HEK293 (cell line): ENCODE data around the gene HRK.
A peak's percentile ranks its signal among the peaks of the same experiment; 100 is the strongest.

Source experiments
- CTCF ChIA-PET: fragments of 350-600 bp; formaldehyde crosslinking; extraction: SDS; loops from one replicate; lab custom pipeline; 2021; ENCODE audit warnings: antibody characterized with exemption; lab: Yijun Ruan, JAX
- POLR2A ChIA-PET: fragments of 300-600 bp; formaldehyde crosslinking; extraction: SDS; loops from one replicate; lab custom pipeline; 2020; ENCODE audit warnings: antibody characterized with exemption, inconsistent platforms; lab: Yijun Ruan, JAX
- H3K27ac ChIP-seq: fragments of 200-500 bp; sonication (Bioruptor generic); 2 replicates; pipeline ENCODE4 v1.5.1; 2014; ENCODE audit warnings: low read depth, low read length, control low read depth, inconsistent platforms; ENCODE audit errors: extremely low read depth
- H3K36me3 ChIP-seq, 2 experiments: fragments of 200-500 bp in 1 of 2; sonication (Bioruptor generic) in 1 of 2; 1 replicate in 1 of 2; 2 replicates in 1 of 2; pipeline ENCODE4 v1.5.1; 2014 to 2017; ENCODE audit warnings: inconsistent platforms in 2 of 2, low read length in 2 of 2; ENCODE audit not compliant: control insufficient read depth in 2 of 2, insufficient read depth in 1 of 2
- H3K4me1 ChIP-seq: fragments of 200-500 bp; sonication (Bioruptor generic); 2 replicates; pipeline ENCODE4 v1.5.1; 2014; ENCODE audit warnings: mild to moderate bottlenecking, low read length, inconsistent platforms; ENCODE audit not compliant: control insufficient read depth, insufficient read depth
- H3K4me3 ChIP-seq: 2 replicates; pipeline ENCODE4 v1.5.1; 2011; ENCODE audit warnings: low read depth, mild to moderate bottlenecking, control low read depth, low read length, moderate library complexity
- H3K9me3 ChIP-seq: fragments of 200-500 bp; sonication (Bioruptor generic); 2 replicates; pipeline ENCODE4 v1.5.1; 2014; ENCODE audit warnings: low read depth, low read length, inconsistent platforms; ENCODE audit not compliant: control insufficient read depth, insufficient read depth
- BCL11B ChIP-seq: fragments of 450-650 bp; formaldehyde crosslinking; IDR thresholded peaks from 2 replicates; pipeline ENCODE4 v1.5.1; 2016; ENCODE audit warnings: low read depth, missing biosample characterization, missing genetic modification characterization
- ZNF121 ChIP-seq: fragments of 450-650 bp; formaldehyde crosslinking; IDR thresholded peaks from 2 replicates; pipeline ENCODE4 v1.5.1; 2016; ENCODE audit warnings: missing biosample characterization, missing genetic modification characterization
- ZNF2 ChIP-seq: fragments of 450-650 bp; formaldehyde crosslinking; IDR thresholded peaks from 2 replicates; pipeline ENCODE4 v1.5.1; 2016; ENCODE audit warnings: missing biosample characterization, missing genetic modification characterization
- ZNF324 ChIP-seq: fragments of 450-650 bp; formaldehyde crosslinking; IDR thresholded peaks from 2 replicates; pipeline ENCODE4 v1.5.1; 2016; ENCODE audit warnings: missing biosample characterization, missing genetic modification characterization
- ZNF366 ChIP-seq: fragments of 450-650 bp; formaldehyde crosslinking; conservative IDR thresholded peaks from 2 replicates; pipeline ENCODE4 v1.5.1; 2016; ENCODE audit warnings: missing biosample characterization, missing genetic modification characterization
- ZNF404 ChIP-seq: fragments of 450-650 bp; formaldehyde crosslinking; IDR thresholded peaks from 2 replicates; pipeline ENCODE4 v1.5.1; 2017; ENCODE audit warnings: missing biosample characterization, missing genetic modification characterization
- ZNF423 ChIP-seq: fragments of 450-650 bp; formaldehyde crosslinking; IDR thresholded peaks from 2 replicates; pipeline ENCODE4 v1.5.1; 2016; ENCODE audit warnings: missing biosample characterization, missing genetic modification characterization
- ZNF558 ChIP-seq: fragments of 450-650 bp; formaldehyde crosslinking; IDR thresholded peaks from 2 replicates; pipeline ENCODE4 v1.5.1; 2016; ENCODE audit warnings: missing biosample characterization, missing genetic modification characterization
- ZNF660 ChIP-seq: fragments of 450-650 bp; IDR thresholded peaks from 2 replicates; pipeline ENCODE4 v1.5.1; 2018; ENCODE audit warnings: missing biosample characterization, mild to moderate bottlenecking, missing genetic modification characterization
- TF ChIP-seq, protein P1 (sequence below): fragments of 450-650 bp; formaldehyde crosslinking; IDR thresholded peaks from 2 replicates; pipeline ENCODE4 v1.5.1; 2016; ENCODE audit warnings: missing biosample characterization, missing genetic modification characterization
- TF ChIP-seq, protein P2 (sequence below): fragments of 450-650 bp; formaldehyde crosslinking; IDR thresholded peaks from 2 replicates; pipeline ENCODE4 v1.5.1; 2016; ENCODE audit warnings: missing biosample characterization, missing genetic modification characterization
- TF ChIP-seq, protein P3 (sequence below): fragments of 450-650 bp; formaldehyde crosslinking; IDR thresholded peaks from 2 replicates; pipeline ENCODE4 v1.5.1; 2016; ENCODE audit warnings: missing biosample characterization, missing genetic modification characterization, borderline replicate concordance

The HRK gene

DNA sequence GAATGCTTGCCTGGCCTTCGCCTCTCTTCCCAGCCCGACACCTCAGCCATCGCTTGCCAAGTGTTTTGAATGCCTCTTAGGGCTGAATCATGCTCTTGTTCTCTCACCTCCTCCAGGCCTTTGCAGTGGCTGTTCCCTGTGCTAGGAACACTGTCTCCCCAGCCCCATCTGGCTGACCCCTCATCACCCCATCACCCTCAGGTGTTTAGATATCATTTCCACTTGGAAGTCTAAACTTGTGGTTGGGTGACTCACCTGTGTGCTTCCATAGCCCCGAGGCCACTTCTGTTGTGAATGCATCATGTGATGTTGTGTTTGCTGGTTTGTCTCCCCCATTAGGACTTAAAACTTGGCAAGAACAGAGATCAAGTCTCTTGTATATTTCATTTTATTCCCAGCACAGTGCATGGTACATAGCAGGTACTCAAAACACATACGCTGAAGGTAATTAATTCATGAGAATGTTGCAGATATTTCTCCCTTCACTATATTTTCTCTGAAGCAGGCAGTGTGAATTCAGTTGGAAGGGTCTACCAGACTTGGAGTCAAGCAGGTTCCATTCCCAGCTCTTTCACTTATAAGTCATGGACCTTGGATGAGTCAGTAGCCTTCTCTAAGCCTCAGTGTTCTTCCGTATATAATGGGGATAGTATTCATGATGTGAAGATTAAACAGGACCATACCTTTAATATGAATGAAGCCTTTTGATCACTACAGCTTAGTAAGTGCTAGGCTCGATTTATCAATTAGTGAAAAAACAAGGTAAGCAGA is 67.8 kb downstream of the HRK start:
- H3K27ac ChIP-seq = no peak overlapping the region
- no peak for TF ChIP-seq ZNF423 (tag by site-specific recombination)
- TF ChIP-seq ZNF2 (tag by site-specific recombination) = no peak
- TF ChIP-seq ZNF366 (tag by site-specific recombination) = peak; percentile 79
- no peak for TF ChIP-seq ZNF558 (tag by site-specific recombination)
- no peak for TF ChIP-seq ZNF324 (tag by site-specific recombination)
- TF ChIP-seq BCL11B = no peak
- TF ChIP-seq, protein P1, sequence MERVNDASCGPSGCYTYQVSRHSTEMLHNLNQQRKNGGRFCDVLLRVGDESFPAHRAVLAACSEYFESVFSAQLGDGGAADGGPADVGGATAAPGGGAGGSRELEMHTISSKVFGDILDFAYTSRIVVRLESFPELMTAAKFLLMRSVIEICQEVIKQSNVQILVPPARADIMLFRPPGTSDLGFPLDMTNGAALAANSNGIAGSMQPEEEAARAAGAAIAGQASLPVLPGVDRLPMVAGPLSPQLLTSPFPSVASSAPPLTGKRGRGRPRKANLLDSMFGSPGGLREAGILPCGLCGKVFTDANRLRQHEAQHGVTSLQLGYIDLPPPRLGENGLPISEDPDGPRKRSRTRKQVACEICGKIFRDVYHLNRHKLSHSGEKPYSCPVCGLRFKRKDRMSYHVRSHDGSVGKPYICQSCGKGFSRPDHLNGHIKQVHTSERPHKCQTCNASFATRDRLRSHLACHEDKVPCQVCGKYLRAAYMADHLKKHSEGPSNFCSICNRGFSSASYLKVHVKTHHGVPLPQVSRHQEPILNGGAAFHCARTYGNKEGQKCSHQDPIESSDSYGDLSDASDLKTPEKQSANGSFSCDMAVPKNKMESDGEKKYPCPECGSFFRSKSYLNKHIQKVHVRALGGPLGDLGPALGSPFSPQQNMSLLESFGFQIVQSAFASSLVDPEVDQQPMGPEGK (tag by site-specific recombination) = 0 out of 2 replicates have a peak, but pooled peaks have one; percentile 28
- TF ChIP-seq ZNF660 (tag by site-specific recombination) = no peak
- POLR2A ChIA-PET = no interaction called here
- CTCF ChIA-PET = no interaction called here
- no peaks in the 10 kb centered on the region for H3K9me3 ChIP-seq
- H3K4me1 ChIP-seq = 0 out of 2 replicates have a peak, but pooled peaks cover under 1% of the 10 kb centered on the region
- H3K36me3 ChIP-seq = no peaks in the 10 kb centered on the region
- H3K4me3 ChIP-seq = no peak overlapping the region

DNA sequence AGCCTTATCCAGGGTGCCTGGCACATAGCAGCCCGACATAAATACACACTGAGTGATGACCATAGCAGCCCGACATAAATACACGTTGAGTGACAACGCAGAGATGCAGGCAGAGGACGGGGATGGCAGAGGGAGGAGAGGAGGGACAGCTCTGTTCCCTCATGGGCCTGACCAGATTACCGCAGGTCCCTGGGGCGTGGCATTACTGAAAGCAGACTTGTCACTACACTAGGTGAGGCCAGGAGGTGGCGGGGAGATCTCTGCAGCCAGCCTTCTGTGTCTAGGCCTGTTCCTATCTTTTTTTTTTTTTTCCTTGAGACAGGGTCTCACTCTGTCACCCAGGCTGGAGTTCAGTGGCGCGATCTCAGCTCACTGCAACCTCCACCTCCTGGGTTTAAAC is 69.0 kb downstream of the HRK start:
- H3K27ac ChIP-seq = no peak overlapping the region
- ChIA-PET CTCF (no interaction called here), POLR2A (no interaction called here)
- no peaks in the 10 kb centered on the region for H3K4me1 ChIP-seq
- no peak for TF ChIP-seq ZNF404 (tag by site-specific recombination)
- TF ChIP-seq, protein P2, sequence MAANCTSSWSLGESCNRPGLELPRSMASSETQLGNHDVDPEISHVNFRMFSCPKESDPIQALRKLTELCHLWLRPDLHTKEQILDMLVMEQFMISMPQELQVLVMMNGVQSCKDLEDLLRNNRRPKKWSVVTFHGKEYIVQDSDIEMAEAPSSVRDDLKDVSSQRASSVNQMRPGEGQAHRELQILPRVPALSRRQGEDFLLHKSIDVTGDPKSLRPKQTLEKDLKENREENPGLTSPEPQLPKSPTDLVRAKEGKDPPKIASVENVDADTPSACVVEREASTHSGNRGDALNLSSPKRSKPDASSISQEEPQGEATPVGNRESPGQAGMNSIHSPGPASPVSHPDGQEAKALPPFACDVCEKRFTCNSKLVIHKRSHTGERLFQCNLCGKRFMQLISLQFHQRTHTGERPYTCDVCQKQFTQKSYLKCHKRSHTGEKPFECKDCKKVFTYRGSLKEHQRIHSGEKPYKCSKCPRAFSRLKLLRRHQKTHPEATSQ (tag by site-specific recombination) = no peak
- H3K4me3 ChIP-seq = no peak overlapping the region
- no peaks in the 10 kb centered on the region for H3K9me3 ChIP-seq
- no peaks in the 10 kb centered on the region for H3K36me3 ChIP-seq

DNA sequence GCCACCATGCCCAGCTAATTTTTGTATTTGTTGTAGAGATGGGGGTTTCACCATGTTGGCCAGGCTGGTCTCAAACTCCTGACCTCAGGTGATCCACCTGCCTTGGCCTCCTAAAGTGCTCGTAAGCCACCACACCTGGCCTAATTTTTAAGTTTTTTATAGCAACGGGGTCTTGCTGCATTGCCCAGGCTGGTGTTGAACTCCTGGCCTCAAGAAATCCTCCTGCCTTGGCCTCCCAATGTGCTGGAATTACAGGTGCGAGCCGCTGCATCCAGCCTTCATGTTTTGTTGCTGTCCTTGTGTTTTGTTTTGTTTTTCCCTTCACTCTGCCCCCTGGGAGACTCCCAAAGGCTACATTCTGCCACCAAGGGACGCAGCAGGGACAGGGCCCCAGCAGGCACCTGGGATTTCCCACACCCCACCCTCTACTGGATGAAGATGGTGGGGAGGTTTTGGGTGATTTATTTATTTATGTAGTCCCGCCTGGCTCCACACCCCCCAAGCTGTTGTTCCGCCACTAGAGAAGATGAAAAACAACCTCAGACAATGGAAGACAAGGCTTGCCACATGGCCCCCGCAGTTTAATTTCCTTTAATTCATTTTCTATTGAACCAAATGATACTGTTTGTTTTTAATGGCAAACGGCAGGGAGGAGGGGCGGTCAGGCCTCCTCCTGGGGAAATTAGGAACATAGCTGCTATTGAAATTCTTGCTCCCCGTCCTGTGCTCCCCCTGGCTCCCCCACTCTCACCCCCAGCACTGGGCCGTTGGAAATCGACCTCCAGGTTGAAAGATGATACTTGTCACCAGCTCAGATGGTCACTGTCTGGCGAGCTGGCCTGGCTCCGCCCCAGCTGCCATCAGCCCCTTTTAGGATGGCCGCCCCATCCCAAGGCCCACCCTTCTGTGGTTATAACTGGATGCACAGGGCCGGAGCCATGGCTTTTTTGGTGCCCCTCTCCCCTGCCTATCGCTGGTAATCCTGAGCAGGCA is 72.8 kb downstream of the HRK start:
- POLR2A ChIA-PET = no interaction called here
- TF ChIP-seq, protein P3, sequence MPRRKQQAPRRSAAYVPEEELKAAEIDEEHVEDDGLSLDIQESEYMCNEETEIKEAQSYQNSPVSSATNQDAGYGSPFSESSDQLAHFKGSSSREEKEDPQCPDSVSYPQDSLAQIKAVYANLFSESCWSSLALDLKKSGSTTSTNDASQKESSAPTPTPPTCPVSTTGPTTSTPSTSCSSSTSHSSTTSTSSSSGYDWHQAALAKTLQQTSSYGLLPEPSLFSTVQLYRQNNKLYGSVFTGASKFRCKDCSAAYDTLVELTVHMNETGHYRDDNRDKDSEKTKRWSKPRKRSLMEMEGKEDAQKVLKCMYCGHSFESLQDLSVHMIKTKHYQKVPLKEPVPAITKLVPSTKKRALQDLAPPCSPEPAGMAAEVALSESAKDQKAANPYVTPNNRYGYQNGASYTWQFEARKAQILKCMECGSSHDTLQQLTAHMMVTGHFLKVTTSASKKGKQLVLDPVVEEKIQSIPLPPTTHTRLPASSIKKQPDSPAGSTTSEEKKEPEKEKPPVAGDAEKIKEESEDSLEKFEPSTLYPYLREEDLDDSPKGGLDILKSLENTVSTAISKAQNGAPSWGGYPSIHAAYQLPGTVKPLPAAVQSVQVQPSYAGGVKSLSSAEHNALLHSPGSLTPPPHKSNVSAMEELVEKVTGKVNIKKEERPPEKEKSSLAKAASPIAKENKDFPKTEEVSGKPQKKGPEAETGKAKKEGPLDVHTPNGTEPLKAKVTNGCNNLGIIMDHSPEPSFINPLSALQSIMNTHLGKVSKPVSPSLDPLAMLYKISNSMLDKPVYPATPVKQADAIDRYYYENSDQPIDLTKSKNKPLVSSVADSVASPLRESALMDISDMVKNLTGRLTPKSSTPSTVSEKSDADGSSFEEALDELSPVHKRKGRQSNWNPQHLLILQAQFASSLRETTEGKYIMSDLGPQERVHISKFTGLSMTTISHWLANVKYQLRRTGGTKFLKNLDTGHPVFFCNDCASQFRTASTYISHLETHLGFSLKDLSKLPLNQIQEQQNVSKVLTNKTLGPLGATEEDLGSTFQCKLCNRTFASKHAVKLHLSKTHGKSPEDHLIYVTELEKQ (tag by site-specific recombination) = no peak
- TF ChIP-seq ZNF121 = peak; percentile 89
- H3K9me3 ChIP-seq = no peaks in the 10 kb centered on the region
- no peaks in the 10 kb centered on the region for H3K4me1 ChIP-seq
- CTCF ChIA-PET = no interaction called here
- no peak overlapping the region for H3K27ac ChIP-seq
- H3K36me3 ChIP-seq = peaks cover 0 to 3% of the 10 kb centered on the region in 2 experiments; a peak in 2 of 3 replicates
- H3K4me3 ChIP-seq = no peak overlapping the region
